HG03457 (cell line): ENCODE data around the gene RALA.
A peak's percentile ranks its signal among the peaks of the same experiment; 100 is the strongest.

ENCODE experiments used
- ATAC-seq: cut with Tn5 transposase; IDR thresholded peaks from one replicate; pipeline ENCODE4 v1.9.1; 2021; ENCODE audit warnings: moderate number of reproducible peaks; ENCODE audit not compliant: unreplicated experiment

The RALA gene

DNA sequence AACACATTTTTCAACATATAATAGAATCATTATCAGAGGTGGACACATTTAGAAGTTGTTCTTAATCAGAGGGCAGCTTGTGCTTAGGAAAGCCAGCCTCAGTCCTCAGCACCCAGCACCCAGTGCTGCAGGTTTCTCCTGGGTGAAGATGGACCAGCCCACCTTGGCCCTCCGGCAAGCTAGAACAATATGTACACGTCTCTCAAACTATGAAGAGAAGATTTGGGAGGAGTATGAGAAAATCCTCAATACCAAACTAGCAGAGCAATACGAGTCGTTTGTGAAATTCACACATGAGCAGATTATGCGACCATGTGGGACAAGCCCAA lies 13.5 kb upstream of the RALA start:
- no peak for ATAC-seq

DNA sequence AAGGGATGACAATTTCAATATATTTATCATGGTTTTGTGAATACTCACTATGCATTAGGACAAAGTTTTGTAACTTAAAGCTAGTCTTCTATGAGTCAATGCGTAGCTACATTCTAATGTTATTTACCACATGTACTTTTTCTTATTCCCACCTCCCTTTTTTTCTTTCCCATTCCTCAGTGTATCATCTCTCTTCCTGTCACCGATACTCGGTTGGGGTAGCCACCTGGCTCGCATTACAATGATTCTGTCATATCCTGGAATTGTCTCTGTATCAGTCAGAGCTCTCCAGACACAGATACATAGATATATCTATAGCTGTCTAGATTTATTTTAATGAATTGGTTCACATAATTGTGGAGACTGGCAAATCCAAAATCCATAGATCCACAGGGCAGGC lies 9.8 kb upstream of the RALA start:
- no peak for ATAC-seq

DNA sequence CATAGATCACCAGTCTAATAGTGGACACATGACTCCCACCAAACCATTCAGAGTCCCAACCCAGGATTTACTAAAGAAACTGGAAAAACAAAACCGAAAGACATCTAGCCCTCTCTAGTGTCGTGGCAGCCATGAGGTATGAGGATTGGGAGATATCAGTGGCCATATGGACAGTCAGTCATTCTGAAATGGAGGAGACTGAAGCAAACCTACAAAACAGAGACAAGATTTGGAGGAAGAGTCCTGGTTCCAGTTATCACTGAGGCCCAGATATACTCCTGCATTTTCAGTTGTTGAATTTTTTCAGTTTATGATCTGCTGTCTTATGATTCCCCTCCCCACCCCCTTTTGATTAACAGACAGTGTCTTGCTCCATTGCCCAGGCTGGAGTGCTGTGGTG lies 9.1 kb upstream of the RALA start:
- no peak for ATAC-seq

DNA sequence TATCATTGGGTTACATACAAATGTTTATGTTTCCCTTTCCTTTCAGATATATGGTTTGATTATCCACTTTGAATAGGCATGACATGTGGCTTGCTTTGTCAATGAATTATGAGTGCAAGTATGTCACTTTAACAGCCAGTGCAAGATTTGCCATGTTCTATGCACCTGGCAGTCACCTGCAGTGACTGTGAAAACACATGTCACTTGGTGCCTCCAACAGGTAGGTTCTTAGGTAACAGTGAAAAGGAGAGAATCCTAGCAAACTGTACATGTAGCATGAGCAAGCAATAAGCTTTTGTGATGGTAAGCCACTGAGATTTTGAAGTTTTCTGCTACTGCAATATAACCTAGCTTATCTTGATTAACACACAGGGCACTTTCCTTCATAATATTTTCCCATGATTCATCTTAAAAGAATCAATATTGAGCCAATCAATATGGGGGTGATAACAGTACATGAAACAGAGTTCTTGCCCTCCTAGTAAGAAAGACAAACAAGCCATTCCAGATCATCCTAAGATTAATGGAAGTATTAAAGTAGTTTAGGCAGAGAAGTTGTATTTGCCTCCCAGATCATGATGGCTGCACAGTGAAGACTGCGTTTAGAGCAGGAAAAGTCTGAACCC lies 7.9 kb upstream of the RALA start:
- ATAC-seq, result no peak

DNA sequence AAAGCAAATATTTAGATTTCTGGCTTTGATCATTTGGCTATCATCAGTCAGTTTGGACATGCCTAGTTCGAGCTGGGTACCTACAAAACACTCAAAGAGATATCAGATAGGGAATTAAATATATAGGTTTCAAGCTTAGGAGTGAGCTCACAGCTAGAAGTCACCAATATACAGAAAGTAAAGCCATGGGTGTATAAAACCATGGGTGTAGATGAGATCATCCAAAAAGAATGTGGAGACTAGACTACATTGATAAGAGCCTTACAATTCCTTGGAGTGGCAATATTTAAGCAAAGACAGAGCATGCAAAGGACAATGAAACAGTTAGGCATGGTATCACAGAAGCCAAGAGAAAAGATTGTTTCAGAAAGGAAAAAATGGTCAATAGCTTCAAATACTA lies 7.2 kb upstream of the RALA start:
- no peak for ATAC-seq

DNA sequence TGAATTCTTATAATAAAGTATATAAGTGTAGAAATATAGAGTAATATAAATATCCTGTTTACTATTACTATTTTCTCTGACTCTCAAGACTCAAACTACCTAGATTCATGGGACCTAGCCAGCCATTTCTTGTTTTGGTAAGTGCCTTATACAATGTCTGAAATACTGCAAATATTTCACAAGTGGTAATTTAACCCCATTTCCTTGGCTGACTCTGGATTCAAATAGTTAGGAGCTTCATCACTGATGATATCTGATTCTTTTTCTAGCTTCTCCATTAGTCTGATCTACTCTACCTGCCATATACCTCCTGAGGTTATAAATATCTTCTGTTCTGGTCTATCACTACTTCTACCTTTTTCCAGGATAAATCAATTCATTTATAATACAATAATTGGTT lies 6.4 kb upstream of the RALA start:
- ATAC-seq, result no peak

DNA sequence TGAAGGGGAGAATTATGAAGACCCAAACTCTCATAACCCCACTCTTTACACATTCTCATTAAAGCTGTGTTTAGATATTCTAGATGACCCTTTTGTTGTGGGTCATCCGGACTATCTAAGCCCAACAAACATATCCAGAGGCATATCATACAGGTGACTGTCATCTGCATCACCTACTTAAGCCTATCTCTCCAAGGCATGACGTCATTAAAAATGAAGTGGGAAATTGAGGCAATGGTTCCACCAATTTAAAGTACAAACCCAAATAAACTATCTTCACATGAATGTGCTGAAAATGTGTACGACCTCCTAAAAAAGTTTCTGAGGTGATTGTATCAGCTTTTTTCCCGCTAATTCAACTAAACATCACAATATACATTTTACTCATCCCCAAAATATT lies 4.5 kb upstream of the RALA start:
- no peak for ATAC-seq

DNA sequence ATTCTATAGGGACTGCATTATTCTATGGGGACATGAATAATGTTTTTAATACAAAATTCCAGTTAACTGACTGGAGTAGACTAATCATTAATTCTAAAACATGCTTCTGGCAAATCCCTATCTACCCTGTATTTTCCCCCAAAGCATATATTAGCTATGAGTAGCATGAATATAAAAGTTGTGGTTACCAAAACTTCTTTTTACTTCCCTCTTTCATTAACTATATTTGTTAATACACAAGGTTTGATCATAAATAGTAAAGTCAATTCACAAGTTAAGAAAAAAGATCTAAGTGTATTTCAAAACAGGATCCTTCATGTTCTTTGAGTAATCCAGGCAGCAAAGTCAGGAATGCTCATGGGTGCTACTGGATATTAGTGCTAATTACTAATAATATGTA lies 2.9 kb upstream of the RALA start:
- ATAC-seq, result no peak

DNA sequence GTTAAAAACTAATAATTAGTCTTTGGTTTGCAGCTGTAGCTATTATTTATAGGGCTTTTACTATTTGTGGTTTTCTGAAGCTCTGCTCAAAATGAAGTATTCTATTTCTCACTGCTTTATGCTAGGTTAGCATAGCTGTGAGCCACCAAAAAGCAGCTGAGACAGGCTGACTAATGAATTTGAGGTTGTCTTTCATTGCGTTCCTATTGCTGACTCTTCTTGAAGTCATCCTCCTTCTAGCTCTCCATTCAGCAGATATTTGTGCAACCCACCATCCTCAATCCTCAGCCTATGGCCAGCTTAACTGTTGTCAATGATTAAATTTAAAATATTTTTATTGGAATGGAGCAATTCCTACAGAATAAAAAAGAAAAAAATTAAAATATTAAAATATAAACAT lies 2.1 kb upstream of the RALA start:
- ATAC-seq, result no peak

DNA sequence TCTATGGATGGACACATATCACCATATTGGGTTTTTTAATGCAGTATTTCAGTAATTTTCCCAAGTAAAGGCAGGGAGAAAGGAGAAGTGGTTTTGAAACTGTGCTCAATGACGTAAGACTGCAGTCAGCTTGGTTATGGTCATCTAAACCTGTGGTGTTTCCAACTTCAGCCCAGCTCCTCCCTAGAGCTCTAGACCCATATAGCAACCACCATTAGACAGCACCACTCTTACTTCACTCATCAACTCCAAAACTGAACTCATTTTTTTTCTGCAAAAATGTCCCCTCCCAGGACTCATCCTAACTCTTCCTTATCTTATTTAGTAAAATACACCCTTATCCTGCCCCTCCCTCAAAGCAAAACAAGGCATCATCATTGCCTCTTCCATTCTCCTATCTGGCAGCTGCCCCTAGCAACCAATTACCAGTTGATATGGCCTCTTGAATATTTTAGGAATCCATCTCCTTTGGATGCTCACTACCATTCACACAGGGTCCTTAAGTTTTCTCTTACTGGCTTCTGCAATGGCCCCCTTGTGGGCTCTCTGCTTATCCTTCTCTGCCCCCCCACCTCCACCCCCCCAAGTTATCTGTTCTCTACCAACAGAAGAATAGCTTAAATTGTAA lies 1.5 kb upstream of the RALA start:
- no peak for ATAC-seq

DNA sequence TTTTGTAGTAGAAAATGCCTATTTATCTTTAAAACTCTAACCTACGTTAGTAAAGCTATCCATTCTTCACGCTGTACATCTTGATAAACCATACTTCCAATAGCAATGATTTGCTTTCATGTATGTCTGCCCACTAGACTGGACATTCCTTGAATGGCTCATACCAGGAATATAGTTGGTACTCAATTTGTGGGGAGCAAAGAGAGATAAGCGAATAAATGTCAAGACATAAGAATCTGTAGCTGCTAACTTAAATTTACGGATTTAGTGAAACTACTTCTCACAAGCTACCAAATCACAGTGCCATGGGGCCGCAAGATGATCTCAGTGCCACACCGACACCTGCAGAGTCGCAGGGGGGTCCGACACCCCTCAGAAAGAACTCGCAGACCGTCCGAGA lies 763 bp upstream of the RALA start:
- no peak for ATAC-seq

DNA sequence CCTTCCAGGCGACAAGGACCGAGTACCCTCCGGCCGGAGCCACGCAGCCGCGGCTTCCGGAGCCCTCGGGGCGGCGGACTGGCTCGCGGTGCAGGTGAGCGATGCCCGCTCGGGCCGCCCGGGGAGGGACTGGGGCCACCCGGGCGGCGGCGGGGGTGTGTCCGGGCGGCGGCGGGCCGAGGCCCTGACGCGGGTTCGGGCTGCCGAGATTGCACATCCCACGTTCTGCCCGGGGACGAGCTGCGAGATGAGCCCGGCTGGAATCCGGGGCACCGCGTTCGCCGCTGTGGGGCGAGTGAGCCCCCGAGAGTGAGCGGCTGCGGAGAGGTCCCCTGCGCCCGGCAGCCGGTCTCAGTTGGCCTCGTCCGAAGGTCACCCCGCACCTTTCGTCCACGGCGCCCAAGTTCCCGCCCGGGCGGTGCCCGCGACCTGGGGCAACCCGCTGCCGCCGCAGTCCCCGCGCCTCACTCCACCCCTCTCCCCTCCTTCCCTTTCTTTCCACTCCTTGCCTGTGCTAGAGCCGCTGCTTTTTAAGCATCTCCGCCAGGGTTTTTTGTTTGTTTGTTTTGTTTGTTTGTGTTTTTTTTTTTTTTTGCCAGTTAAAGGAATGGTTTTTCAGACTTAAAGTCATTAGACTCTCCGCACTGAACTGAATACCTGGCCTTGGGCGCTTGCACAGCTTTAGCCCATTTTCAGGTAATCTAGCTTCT lies 515 bp downstream of the RALA start:
- ATAC-seq, result peak; percentile 33

DNA sequence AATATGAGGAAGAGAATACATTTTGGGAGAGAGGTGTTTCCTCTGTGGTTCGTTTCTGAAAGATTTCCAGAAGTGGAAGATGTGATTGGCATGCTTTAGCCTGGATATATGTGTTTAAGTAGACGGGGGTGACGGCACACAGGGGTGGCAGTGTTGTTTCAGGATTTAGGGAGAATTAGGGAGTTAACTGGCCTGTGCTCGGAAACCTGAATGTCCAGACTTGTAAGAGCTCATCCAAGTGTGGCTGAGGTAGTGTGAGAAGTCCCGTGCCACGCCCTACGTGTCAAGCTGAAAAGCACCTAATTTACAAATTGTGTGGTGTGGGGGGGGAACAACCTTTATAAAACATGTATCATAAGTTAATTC lies 1.1 kb downstream of the RALA start:
- no peak for ATAC-seq

DNA sequence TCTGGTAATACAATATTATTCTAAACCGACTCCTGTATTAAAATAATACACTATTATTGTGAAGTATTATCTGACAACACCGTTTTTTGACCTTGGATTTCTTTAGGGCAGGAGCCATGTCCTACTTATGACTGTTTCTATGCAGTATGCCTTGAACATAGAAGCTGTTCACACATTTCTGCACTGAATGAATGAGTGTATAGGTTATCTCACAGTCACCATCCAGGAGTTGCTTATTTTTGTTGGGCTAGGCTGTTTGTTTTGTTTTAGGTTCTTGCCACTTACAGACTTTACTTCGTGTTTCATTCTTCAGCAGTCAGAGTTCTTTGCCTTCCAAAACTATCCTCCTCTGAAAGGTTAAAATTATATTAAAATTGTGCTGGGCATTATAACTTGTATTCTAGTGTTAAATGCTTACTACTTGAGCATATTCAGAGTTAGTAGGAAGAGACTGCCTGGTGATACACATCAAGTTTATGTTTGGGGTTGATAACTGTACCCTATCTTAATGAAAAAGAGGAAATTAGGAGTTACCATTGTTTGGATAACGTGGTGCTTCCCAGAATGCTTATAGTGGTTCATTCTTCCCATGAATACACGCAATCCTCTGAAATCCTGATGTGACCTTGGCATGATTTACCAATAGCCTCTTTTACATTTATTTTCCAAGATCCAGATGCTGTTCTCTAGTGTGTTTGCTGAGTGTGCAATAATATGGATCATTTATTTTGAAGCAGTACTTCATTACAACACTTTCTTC lies 1.7 kb downstream of the RALA start:
- ATAC-seq, result no peak

DNA sequence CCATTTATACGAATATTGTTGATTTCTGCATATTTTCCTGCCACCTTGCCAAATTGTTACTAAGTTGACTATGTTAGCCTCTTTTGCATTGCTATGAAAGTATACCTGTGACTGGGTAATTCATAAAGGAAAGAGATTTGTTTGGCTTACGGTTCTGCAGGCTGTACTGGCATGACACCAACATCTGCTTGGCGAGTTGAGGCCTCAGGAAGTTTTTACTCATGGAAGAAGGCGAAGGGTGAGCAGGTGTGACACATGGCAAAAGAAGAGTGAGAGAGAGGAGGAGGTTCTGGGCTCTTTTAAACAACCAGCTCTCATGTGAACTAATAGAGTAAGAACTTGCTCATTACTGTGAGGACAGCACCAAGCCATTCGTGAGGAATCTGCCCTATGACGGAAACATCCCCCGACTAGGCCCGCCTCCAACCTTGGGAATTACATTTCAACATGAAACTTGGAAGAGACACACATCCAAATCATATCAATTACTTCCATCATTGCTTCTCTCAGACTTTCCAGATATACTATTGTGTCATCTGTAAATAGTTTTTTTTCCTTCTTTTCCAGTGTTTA lies 8.4 kb downstream of the RALA start:
- no peak for ATAC-seq

DNA sequence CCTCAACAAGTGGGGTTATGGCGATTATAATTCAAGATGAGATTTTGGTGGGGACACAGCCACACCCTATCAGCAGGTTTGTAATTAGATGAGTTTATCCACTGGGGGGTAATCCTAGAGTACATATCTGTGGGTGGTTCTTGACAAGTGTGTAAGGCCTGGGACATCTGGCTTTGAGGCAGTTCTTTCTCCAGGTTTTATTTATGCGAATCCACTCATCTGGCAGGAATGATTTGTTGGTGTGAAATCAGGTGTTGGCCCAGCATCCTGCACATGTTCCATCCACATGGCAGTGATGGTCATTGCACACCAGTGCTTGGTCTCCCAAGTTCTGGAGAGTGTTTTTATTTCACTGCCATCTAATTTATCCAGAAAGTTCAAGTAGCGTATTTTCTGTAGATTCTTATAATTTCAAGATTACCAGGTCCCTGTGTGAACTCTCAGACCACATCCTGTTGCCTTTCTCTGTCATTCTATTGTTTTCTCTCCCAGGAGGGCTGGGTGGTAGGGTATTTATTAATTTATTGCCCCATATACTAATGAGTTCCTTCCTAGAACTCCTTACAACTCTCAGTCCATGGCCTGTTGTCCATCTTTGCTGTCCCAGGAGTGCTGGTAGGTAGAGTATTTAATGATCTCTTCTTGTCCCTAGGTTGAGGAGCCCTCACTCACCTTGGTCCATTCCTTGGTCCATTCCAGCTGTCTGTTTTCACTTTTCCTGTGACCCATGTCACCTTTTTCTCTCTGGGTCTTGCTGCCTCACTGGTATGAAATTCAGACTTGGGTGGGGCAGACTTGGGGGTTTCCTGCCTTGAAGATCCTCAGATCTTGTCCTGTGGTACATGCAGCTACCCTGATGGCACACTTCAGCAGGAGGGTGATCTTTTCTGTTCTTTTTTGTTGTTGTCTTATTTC lies 10.4 kb downstream of the RALA start:
- ATAC-seq, result peak; percentile 79

DNA sequence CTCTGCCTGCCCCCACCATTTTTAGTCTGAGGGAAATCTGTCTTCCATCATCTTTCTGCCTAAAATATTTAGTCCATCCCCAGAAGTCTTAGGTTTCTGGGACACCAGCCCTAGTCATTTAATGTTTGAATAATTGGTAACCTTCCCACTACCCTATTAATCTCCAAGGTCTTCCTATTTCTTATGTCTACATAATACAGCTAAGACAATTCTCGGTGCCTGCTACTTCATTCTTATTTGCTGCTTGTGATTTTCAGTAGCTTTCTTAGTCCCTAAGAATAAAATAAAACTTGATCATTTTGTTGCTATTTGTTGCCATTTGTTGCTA lies 11.1 kb downstream of the RALA start:
- no peak for ATAC-seq

DNA sequence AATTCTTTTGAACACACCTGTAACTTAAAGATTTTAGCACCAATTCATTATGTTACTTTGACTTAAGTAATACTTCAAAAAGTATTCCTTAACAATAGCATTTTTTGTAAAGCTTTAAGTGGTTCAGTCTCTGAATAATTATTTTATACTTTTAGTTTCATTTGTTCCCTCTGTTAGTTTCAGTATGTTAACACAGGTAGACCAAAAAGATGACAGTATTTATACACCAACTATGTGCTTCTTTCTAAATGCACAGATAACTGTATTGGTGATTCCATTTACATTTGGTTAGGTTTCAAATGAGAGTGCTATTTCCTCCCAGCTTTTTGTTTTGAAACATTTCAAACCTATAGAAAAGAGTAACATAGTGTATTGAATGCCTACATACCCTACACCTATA lies 14.0 kb downstream of the RALA start:
- no peak for ATAC-seq

DNA sequence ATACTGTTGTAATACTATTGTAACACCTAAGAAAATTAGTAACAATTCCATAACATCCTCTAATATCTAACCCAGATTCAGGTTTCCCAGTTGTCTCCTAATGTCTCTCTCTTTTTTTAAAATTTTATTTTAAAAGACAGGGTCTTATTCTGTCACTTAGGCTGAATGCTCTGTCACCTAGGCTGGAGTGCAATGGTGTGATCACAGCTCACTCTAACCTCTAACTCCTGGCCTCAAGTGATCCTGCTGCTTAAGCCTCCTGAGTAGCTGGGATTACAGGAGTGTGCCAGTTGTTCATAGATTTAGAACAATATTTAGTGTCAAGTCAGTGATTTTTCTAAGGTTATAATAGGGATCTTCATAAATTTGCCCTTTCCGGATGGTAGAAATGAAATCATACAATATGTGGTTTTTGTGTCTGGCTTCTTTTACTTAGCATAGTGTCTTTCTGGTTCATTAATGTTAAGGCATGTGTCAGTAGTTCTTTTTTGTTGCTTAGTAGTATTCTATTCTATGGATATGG lies 14.7 kb downstream of the RALA start:
- no peak for ATAC-seq

DNA sequence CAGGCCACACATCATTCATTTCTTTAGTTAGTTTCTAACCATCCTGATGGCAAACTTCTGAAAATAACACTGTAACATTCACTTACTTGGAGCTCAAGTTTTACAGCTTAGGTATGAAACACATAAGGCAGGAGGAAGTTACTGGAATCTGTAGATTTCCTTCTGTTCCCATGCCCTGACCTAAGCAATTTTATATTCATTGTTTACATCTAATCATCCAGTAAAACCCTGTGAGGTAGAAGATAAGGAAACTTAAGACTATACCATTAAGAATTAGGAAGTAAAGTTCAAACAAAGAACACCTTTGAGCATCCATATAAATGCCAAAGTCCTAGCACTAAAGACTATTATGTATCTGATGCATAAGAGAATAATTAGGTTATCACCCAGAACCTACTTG lies 19.5 kb downstream of the RALA start:
- no peak for ATAC-seq

DNA sequence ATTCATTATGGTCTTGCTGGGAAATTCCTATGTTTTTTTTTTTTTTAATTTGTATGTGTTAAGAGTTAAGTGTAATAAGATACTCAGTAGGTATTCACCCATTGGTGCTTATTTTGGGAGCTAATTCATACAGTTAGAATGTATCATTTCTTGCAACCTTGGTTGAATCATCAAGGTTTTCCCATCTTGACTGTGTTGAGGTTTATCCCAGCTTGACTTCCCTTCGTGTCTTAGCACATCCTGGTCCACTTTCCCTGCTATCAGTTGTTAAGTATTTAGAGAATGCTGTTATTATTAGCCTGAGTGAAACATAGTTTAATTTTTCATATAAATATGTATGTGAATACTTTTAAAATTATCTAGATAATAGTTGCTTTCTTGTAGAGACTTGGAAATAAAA lies 20.8 kb downstream of the RALA start:
- no peak for ATAC-seq
